ENCODE data around the gene UVRAG. TPM values are rescaled to one million over a fixed set of nuclear protein-coding genes. Genes with fewer than 3 reads are reported as not detected.
A peak's percentile ranks its signal among the peaks of the same experiment; 100 is the strongest.
"Not testable (repeated sequence)": the region's sequence is repeated elsewhere in the genome, so short reads cannot be mapped to it uniquely, and the experiment has no call there.

The UVRAG gene
- total RNA-seq, 1 donor from 2014 or later, result 49.0 TPM

DNA sequence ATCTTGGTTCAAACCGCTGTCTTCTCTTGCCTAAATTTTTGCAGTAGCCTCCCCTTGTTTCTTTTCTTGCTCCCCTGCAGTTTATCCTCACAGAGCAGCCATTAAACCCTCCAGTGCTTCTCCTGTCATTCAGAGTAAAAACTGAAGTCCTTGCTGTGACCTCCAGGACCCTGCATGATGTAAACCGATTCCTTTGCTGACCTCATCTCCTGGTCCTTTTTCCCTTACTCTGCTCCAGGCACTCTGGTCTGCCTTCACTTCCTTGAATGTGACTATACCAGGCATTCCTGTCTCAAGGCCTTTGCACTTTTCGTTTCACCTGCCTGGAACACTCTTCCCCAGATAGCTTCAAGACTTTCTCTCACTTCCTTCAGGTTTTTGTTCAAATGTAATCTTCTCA, 239.3 kb downstream of the UVRAG start:
- DNase-seq (ENCODE audit: low read depth in 2 of 2), result no peak

DNA sequence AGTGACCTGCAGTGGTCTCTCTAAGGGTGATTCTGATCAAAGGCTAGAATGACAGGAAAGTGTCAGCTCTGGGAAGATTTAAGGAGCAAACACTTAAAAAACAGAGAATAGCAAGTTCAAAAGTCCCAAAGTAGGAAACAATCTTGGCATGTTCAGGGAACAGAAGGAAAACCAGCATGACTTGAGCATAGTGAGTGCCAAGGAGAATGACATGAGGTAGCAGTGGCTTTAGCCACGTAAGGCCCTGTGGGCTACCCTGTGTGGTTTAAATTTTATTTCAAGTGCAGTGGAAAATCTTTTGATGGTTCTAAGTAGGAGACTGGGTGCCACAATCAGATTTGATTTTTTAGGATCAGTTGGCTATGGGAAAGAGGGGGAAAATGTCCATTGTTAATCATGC, 241.9 kb downstream of the UVRAG start:
- DNase-seq (ENCODE audit: low read depth in 2 of 2), result no peak

DNA sequence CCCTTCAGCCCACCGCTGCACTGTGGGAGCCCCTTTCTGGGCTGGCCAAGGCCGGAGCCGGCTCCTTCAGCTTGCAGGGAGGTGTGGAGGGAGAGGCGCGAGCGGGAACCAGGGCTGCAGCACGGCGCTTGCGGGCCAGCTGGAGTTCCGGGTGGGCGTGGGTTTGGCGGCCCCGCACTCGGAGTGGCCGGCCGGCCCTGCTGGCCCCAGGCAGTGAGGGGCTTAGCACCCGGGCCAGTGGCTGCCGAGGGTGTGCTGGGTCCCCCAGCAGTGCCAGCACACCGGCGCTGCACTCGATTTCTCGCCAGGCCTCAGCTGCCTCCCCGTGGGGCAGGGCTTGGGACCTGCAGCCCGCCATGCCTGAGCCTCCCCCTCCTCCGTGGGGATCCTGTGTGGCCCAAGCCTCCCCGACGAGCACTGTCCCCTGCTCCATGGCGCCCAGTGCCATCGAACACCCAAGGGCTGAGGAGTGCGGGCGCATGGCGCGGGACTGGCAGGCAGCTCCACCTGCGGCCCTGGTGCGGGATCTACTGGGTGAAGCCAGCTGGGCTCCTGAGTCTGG, 245.5 kb downstream of the UVRAG start:
- DNase-seq (ENCODE audit: low read depth in 2 of 2), result not testable (repeated sequence)

DNA sequence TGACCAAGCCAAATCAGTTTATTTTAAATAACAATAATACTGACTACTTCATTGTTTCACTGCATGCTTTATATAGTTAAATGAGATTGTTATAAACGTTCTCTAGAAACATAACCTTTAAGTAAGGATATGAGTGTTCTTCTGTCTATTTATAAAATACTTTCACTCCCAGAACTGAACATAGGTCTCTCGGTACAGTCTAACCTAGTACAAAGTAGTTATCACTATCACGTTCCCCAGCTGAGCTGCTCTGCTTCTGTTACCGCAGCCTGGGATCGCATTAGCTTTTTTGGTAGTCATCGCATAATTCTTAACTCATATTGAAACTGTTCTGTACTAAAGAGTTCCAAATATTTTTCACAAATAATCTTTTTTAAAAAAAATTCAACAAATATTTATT, 247.7 kb downstream of the UVRAG start:
- DNase-seq (ENCODE audit: low read depth in 2 of 2), result no peak

DNA sequence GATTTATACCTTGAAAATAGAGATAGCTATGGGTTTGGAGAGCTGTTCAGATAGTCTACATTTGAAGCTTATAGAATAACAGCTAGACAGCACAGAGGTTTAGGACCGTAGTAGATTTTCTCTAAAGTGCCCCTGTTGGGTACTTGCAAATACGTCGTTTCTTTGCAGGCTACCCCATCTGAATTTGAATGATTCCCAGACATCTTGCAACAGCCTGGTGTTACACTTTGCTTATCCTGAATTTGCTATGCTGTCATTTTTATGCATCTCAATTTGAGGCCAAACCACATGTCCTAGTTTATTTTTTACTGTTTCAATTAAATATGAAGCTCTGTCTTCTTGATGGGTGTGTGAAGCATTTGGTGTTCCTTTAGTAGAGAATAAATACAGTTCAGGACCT, 249.2 kb downstream of the UVRAG start:
- DNase-seq (ENCODE audit: low read depth in 2 of 2), result no peak

DNA sequence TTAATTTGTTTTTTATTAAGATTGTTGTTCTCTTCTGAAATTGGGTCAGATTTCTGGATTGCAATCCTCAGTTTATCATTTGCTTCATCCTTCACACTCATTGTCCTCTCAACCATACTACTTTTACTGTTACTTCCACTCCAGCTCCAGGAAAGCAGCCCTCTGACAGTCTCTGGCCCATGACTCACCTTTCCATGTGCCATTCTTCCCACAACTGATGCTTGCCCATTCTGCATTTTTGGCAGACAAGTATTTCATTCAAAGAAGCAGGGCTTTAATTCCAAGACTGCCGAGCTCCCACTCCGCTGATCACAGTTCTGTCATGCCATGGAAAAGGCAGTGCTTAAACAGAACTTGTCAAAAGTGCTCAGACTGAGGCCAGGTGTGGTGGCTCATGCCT, 252.1 kb downstream of the UVRAG start:
- peak in 1 of 2 donors; percentile 42 for DNase-seq (ENCODE audit: low read depth in 2 of 2)

DNA sequence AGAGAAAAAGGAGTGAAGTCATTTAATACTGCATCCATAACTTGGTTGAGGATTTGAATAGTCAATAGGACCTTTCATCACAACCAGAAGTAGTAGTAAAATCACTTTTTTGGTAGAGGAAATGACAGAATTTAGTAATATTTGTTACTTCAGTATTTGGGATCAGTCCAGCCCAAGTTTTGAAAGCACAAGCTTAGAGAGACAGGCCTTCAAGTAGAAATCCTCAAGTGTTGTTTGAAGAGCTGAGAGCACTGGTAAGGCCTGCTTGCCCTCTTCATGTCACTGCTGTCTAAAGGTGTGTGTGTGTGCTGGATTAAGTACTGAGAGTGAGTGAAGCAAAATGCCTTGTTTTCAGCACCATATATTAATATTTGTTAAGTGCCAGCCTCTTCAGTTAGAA, 254.0 kb downstream of the UVRAG start:
- no peak for DNase-seq (ENCODE audit: low read depth in 2 of 2)

DNA sequence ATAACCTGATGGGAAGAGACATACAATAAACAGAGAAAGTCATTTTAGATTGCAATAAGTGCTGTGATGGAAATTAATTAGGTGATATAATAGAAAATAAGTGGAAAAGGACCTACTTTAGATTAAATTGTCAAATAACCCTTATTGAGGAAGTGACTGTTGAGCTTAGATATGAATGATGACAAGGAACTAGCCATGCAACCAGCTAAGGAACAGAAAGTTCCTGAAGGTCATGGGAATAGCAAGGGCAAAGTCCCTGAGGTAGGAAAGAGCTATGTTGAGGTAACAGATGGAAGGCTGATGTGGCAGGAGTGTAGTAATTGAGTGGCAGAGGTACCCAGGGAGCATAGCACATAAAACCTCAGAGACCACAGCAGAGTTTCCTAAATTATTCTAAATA, 256.1 kb downstream of the UVRAG start:
- DNase-seq (ENCODE audit: low read depth in 2 of 2), result no peak

DNA sequence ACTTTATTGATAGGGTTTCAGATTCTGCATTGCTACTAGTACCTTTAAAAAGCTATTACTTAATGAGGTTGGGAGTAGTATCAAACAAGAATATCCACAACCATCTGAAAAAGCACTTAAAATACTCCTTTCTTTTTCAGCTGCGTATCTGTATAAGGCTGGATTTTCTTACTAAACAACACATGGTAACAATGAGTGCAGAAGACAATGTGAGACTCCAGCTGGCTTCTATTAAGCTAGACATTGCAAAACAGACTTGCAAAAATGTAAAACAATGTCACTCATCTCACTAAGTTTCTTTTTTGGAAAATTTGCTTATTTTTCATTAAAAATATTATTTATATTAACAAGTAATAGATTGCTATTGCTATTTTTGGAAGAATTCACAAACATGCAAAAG, 258.7 kb downstream of the UVRAG start:
- peak in 1 of 2 donors; percentile 21 for DNase-seq (ENCODE audit: low read depth in 2 of 2)

DNA sequence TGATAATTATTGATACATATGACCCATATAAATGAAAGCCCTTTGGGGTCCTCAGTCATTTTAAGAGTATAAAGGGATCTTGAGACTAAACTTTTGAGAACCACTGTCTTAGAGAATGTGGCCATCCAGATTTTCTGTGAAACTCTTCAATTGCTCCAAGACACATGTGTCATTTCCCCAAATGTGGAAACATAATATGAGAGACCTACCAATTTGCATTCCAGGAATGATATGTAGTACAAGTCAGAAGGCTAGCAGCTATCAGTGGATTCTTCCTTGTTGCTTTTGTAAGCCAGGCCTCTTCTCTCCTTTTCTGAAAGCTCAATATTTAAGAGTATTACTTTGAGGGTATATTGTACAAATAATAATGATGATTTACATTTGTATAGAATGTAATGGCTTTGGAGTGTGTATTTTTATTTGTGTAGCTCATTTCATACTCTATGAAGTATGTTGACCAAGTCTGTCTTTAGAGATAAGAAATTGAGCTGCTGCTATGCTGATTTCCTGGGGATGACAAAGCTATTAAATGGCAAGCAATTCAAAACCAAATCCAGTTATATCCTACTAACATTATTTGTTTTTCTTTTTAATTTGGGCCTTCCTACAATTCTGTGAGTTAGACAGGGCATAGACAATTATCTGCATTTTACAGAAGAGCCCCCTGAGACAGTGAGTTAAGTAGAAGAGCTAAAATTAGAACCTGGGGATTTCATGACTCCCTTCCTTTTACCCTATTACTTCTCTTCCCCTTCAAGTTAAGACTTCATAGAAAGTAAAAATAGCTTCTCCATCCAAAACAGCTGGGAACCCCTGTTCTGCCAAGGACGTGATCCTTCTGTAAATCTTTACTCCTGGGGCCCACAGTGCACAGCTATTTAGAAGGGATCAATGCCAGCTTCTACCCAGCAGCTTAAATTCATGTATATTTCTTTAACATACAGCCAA, 259.4 kb downstream of the UVRAG start:
- DNase-seq (ENCODE audit: low read depth in 2 of 2), result peak in 1 of 2 donors; percentile 35

DNA sequence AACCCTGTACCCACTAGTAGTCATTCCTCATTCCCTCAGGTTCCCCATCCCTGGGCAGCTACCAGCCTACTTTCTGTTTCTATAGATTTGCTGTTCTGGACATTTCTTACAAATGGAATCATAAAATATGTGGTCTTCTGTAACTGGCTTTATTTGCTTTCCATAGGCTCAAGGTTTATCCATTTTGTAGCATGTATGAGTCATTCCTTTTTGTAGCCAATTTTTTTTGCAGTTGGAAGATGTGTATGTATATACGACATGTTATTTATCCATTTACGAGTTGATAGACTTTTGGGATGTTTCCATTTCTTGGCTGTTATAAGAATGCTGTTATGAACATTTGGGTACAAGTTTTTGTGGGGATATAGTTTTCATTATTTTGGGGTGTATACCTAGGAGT, 260.7 kb downstream of the UVRAG start:
- DNase-seq (ENCODE audit: low read depth in 2 of 2), result no peak

DNA sequence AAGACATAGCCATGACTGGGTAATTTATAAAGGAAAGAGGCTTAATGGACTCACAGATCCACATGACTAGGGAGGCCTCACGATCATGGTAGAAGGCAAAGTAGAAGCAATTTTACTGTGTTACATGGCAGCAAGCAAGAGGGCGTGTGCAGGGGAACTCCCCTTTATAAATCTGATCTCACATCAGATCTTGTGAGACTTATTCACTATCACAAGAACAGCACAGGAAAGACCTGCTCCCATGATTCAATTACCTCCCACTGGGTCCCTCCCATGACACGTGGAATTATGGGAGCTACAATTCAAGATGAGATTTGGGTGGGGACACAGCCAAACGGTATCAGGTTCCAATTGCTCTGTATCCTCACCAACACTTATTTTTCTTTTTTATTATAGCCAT, 261.2 kb downstream of the UVRAG start:
- DNase-seq (ENCODE audit: low read depth in 2 of 2), result not testable (repeated sequence)

DNA sequence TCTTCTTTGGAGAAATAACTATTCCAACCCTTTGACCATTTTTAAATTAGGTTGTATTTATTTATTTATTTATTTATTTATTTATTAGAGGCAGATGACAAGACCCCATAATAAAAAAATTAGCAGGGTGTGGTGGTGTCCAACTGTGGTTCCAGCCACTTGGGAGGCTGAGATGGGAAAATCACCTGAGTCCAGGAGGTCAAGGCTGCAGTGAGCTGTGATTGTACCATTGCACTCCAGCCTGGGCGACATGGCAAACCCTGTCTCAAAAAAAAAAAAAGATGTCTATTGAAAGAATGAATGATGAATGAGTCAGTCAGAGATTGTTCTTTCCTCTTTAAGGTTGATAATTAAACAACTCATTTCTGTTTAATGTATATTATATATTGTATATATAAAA, 261.7 kb downstream of the UVRAG start:
- no peak for DNase-seq (ENCODE audit: low read depth in 2 of 2)

DNA sequence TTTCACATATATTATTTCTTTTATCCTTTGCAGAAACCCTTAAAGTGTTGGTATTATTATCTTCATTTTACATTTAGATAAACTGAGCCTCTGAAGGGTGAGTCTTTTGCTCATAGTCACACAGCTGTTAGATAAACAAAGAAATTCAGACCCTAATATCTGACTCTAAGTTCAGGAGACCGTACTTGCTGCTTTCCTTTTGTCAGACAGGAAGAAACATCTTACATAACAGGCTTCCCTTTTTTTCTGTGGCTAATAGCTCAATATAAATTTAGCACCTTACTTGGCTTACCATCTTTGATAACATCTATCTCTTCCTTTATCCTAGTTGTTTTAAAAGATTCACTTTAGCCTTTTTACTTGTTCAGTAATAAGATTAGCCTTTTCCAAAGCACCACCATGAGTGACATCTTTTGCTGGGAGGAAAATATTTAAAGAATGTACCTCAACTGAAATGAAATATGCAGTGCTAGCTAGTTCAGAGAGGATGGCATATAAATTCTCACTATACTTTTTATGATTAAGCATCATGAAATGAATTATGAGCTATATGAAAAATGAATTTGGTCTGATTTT, 262.7 kb downstream of the UVRAG start:
- peak in 1 of 2 donors; percentile 53 for DNase-seq (ENCODE audit: low read depth in 2 of 2)

DNA sequence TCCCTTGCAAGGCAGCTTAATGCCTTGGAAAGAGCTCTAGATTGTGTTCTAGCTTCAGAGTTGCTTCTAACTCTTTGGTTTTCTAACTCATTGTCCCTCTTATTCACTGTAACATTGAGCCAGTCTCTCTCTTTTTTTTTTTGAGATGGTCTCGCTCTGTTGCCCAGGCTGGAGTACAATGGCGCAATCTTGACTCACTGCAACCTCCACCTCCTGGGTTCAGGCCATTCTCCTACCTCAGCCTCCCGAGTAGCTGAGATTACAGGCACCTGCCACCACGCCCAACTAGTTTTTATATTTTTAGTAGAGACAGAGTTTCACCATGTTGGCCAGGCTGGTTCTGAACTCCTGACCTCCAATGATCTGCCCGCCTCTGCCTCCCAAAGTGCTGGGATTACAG, 266.1 kb downstream of the UVRAG start:
- DNase-seq (ENCODE audit: low read depth in 2 of 2), result not testable (repeated sequence)

DNA sequence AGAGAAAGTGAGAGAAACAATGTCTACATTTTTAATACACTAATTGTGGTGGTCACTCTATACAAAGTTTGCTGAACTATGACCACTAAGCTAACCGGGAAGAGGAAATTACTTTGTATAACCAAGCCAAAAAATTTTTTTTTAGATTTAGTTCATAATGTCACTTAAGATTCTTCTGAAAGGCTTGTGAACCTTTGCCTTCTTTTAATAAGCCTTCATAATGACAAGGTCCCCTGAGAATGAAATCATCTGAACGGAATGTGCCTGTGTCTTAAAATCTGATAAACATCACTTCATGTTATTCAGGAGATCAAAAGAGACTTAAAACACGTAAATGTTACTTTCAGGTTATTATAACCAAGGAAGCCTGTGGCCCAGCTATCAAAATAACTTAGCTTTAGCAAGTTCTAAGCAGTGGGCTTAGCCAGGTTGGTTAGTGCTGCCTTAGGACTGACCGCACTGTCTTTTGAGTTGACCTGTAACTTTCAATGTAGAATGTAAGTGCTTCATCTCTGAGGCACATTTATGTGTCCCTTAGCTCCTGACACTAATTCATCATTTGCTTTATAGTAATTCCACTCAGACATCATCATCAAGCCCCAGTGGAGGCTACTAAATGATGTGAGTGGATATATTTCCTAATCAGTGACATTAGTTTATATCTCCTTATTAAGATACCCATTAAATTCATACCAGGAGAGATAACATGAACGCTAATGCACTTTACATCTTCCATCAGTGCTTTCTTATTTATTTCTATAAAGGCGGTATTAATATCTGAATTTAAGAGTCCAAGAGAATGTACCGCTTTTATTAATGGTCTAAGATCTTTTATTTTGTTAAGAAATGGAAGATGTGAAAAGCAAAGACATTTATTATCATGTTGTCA, 268.8 kb downstream of the UVRAG start:
- peak in 1 of 2 donors; percentile 54 for DNase-seq (ENCODE audit: low read depth in 2 of 2)

DNA sequence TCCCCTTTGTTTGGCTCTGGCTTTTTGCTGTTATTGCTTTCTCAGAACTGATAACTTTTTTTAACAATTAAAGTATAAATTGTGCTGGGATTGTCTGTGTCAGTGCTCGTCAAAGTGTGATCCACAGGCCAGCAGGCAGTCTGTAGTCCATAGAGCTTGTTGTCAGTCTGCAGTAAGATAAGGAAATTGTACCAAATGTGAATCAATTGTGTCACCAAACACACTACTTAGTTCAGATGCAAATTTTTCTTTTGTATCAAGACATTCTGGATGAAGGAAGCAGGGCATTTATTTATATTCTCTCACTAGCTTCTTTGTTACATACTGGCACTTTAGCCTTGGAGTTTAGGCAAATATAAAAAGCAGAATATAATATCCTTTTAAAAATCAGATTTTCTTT, 270.3 kb downstream of the UVRAG start:
- no peak for DNase-seq (ENCODE audit: low read depth in 2 of 2)

DNA sequence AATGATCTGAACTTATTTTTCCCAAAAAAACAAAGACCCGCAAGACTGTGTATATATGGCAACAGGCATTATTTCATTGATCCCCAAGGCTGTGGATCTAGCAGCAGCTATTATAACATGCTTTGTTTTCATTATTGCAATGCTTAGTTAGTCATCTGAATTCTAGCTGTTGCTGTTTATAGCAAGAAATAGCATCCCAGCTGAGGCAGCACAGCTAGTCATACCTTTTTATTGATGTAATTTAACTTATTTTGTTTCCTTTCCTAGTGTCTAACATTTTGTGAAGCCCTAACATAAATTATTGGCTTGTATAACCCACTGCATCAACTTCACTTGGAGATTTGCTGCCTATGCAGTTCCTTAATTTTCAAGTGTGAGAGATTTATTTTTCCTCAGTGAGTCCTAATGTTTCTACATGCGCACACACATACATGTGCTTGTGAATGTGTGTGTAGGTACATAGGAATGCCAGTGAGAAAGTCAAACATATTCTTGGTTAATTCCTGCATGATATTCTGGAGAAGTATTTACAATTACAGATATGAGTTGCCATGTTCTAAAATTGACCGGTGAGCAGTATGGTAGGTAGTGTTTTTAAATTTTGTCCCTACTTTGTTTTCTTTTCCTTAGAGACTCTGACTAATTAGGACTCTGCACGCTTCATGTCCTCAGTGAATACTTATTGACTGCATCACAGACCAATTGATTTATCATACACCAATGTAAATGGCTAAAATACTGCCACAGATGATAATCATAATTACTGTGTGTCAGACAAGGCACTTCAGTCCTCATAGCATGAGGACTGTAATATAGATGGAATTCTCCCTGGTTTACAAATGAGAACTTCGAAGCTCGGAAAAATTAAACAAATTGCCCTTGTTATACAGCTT, 272.0 kb downstream of the UVRAG start:
- DNase-seq (ENCODE audit: low read depth in 2 of 2), result no peak

DNA sequence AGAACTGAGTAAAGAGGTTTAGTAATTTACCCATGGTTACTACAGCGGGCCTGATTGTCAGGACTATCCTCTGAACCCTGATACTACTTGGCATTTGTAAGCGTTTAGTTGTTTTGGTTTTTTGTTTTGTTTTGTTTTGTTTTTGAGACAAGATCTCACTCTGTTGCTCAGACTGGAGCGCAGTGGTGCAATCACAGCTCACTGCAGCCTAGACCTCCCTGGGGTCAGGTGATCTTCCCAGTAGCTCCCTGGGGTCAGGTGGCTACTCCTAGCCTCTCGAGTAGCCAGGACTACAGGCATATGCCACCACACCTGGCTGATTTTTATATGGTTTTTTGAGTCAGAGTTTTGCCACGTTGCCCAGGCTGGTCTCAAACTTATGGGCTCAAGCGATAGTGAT, 272.7 kb downstream of the UVRAG start:
- no peak for DNase-seq (ENCODE audit: low read depth in 2 of 2)

DNA sequence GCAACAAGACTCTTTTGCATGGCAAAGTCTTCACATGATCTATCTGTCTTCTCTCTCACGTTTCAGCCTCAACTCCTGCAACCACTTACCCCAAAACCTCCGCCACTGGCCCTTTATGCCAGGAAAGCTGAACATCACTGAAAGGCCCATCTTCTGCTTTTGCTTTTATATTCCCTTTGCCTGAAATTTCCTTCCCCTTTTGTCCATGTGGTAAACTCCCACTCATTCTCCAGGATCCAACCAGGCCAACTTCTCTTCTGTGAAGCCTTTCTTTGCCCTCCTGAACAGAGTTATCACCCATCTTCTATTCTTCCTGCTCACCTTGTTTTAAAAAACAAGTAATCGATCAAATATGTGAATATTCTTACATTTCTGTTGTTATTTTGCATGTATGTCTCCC, 273.5 kb downstream of the UVRAG start:
- no peak for DNase-seq (ENCODE audit: low read depth in 2 of 2)

DNA sequence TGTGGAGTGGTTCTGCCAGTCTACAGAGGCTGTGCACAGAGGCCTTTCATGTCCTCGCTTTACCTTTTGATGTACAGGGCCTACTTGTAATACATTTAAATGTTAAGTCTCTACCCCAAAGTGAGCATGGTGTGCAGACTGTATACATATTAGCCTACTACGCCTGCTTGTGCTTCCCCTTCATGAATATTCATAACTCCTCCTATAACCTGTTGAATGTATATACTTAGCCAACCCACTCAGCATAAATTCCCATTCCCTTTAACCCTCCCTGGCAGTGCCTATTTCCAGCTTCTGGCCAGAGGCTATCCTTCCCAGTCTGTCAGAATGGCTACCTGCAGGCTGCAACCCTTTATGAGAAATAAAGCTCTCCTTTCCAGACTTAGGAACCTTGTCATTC, 275.2 kb downstream of the UVRAG start:
- no peak for DNase-seq (ENCODE audit: low read depth in 2 of 2)

Data from dermis microvascular lymphatic vessel endothelial cell (primary cell).